ENCODE data around the gene CDC42BPA.

DNA sequence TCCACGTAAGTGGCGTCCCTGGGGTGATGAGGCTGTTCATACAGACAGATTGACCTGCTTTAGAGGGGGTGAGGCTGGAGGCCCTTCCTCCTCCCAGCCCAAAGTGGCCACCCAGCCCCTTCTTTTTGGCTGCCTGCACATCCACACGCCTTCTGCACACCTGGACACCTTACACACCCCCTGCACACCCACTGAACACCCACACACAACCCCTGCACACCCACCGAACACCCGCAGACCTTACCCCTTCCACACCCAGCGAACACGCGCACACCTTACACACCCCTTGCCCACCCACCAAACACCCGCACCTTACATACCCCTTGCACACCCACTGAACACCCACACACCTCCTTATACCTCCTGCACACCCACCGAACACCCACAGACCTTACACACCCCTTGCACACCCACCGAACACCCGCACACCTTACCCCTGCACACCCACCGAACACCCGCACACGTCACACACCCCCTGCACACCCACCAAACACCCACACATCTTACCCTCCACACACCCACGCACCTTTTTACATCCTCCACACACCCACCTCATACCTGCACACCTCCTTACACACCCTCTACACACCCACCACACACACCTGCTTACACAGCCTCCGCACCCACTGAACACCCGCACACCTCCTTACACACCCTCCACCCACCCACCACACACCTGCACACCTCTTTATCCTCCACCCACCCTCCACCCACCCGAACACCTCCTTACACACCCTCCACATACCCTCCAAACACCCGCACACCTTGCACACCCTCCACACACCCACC is 340.5 kb downstream of the CDC42BPA start:
- TF ChIP-seq TAF1 (IDR thresholded peaks at IDR 0.05; ENCODE audit: low read depth) (no peak), MXI1 (conservative IDR thresholded peaks at IDR 0.05; ENCODE audit: poor library complexity, severe bottlenecking) (no peak)
- TF ChIP-seq, protein P1, sequence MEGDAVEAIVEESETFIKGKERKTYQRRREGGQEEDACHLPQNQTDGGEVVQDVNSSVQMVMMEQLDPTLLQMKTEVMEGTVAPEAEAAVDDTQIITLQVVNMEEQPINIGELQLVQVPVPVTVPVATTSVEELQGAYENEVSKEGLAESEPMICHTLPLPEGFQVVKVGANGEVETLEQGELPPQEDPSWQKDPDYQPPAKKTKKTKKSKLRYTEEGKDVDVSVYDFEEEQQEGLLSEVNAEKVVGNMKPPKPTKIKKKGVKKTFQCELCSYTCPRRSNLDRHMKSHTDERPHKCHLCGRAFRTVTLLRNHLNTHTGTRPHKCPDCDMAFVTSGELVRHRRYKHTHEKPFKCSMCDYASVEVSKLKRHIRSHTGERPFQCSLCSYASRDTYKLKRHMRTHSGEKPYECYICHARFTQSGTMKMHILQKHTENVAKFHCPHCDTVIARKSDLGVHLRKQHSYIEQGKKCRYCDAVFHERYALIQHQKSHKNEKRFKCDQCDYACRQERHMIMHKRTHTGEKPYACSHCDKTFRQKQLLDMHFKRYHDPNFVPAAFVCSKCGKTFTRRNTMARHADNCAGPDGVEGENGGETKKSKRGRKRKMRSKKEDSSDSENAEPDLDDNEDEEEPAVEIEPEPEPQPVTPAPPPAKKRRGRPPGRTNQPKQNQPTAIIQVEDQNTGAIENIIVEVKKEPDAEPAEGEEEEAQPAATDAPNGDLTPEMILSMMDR (IDR thresholded peaks at IDR 0.05; ENCODE audit: poor library complexity, severe bottlenecking): no peak
